EL (cell line): ENCODE data around the gene MTHFS.
A peak's percentile ranks its signal among the peaks of the same experiment; 100 is the strongest.

Experiments
- DNase-seq: peaks from one replicate; pipeline ENCODE4 v3.0.0-alpha.2; 2016

Gene MTHFS

DNA sequence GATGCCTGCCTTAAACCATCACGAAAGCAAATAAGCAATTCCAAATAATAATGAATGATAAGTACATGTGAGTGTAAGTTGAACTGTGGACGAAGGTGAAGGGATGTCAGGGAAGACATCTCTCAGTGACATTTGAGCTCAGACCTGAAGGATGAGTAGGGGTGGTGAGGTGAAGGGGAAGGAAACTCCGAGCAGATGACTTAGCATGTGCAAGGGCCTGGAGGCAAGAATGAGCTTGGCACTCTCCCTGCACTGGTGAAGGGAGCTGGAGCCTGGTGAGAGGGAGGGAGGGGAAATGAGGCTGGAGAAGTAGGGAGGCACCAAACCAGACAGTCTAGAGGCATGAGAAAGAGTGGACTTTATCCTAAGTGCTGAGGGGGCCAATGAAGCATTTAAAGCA lies 84.3 kb downstream of the MTHFS start:
- DNase-seq = no peak

DNA sequence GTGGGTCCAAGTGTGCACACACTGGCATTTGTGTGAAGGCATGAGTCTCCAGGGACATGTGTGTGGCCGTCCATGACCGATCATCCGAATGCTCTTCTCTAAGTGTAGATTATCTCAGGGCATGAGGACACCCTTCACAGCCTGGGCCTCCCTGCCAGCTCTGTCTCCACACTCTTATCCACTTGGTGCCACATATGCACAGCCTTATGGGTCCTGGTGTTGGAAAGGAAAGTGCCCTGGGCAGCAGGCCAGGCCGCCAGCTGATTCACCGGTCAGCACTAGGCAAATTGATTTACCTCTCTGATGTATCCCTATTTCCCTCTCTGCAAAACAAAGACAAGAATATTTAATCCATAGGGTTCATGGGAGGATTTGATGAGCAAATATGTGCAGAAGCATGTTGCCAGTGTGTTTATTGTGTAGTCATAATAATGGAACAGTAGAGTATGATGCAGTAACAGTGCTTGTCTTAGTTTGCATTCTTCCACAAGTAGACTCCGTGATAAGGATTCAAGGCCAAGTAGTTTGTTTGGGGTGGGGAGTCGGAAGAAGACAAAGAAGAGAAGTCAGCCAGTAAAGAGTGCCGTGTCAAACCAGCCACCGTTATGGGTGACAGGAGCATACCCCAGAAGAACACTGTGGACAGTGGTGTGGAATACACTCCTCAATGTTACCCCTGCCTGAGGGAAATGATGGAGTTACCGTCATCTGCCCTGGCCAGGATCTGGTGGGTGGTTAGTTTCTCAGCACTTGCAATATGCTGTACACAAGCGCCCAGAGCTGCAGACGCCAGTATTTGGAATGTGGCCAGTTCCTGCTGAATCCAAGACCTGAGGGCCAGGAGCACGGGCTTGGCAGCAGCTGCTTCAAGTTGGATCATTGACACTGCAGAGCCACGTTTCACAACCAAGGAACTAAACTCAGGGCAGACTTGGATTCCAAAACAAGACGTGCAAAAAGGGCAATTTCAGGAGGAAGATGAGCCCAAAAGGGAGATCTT lies 85.1 kb downstream of the MTHFS start:
- peak; percentile 15 for DNase-seq

DNA sequence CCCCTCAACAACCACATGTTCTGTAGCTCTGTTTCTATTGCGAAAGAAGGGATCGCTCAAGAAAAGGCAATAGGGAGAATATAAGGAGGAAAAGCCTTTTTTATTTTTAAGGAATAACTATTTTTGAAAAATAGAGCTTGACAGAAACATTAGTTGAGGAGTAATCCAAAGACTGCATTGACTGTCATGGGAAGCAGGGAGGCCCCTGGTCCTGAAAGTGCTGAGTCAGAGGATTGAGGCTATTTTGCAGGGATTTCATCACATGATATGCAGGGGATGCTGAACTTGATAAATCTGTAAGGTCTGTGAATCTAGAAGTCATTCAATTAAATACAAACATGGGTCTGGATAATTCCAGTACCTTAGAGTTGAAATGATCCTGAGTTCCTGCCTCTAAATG lies 92.0 kb downstream of the MTHFS start:
- DNase-seq = no peak

DNA sequence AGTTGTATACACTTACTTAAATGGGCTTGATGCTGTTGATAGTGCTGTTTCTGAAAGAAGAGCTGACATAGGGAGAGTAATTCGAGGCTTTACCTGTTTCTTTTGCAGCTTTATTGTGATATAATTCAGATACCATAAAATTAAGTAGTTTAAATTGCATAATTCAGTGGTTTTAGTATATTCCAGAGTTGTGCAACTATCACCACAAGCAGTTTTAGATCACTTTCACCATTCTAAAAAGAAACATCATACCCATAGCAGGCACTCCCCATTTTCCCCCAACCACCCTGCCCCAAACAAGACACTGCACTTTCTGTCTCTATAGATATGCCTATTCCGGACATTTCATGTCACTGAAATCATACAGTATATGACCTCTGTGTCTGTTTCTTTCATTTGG lies 98.5 kb downstream of the MTHFS start:
- no peak for DNase-seq
